GM12874 (cell line): ENCODE results near the gene EMP2.

Experiments
- CTCF ChIP-seq: IDR thresholded peaks from 2 replicates; pipeline ENCODE4 v1.5.1; 2011; ENCODE audit warnings: low read depth, mild to moderate bottlenecking, control low read depth, low read length, moderate library complexity; ENCODE audit not compliant: insufficient read depth

EMP2 gene

GRCh38 chr16:10613785-10614485 lies 33.5 kb upstream of the EMP2 start:
- TF ChIP-seq CTCF, result no peak

GRCh38 chr16:10612649-10613179 lies 32.3 kb upstream of the EMP2 start:
- TF ChIP-seq CTCF, result no peak

GRCh38 chr16:10611825-10612342 lies 31.5 kb upstream of the EMP2 start:
- no peak for TF ChIP-seq CTCF

GRCh38 chr16:10610499-10611184 lies 30.2 kb upstream of the EMP2 start:
- TF ChIP-seq CTCF, result no peak

- no peak for TF ChIP-seq CTCF
Observed at GRCh38 chr16:10609402-10609774, 29.0 kb upstream of the EMP2 start.

GRCh38 chr16:10608687-10609401 lies 28.4 kb upstream of the EMP2 start:
- TF ChIP-seq CTCF, result no peak

GRCh38 chr16:10607157-10607556 lies 26.8 kb upstream of the EMP2 start:
- TF ChIP-seq CTCF, result no peak
